Activated CD8-positive, alpha-beta memory T cell treated with anti-CD3 and anti-CD28 coated beads, Interleukin-2, amount 10 ng/mL, durations not matched to agents 7 days and 5 days (primary cell): ENCODE measurements around the gene KLF3. TPM values are rescaled to one million over a fixed set of nuclear protein-coding genes. Genes with fewer than 3 reads are reported as not detected.
"Not testable (repeated sequence)": the region's sequence is repeated elsewhere in the genome, so short reads cannot be mapped to it uniquely, and the experiment has no call there.

Source experiments
- ATAC-seq: fragments of 150-1000 bp; cut with Tn5 transposase; one replicate; pipeline ENCODE4 v1.10.0; 2021; ENCODE audit warnings: moderate library complexity
- CTCF ChIA-PET: fragments of 350-600 bp; sonication (Branson Sonifier 250); formaldehyde crosslinking; loops from one replicate; lab custom pipeline; 2021; ENCODE audit warnings: antibody characterized with exemption; lab: Charles Lee
- DNase-seq: peaks from one replicate; pipeline ENCODE4 v3.0.0-alpha.2; 2020
- H3K27ac Mint-ChIP-seq: one replicate; pipeline ENCODE4 v1.8.0; 2021; ENCODE audit warnings: mild to moderate bottlenecking, mixed read lengths
- H3K27me3 Mint-ChIP-seq: one replicate; pipeline ENCODE4 v1.8.0; 2021; ENCODE audit warnings: mixed read lengths
- H3K36me3 Mint-ChIP-seq: one replicate; pipeline ENCODE4 v1.8.0; 2021; ENCODE audit warnings: mild to moderate bottlenecking, mixed read lengths
- H3K4me1 Mint-ChIP-seq: one replicate; pipeline ENCODE4 v1.8.0; 2021; ENCODE audit warnings: mixed read lengths
- H3K4me3 Mint-ChIP-seq: one replicate; pipeline ENCODE4 v1.8.0; 2021; ENCODE audit warnings: mild to moderate bottlenecking, moderate library complexity, mixed read lengths
- H3K9me3 Mint-ChIP-seq: one replicate; pipeline ENCODE4 v1.8.0; 2022; ENCODE audit warnings: low read depth, mixed read lengths
- total RNA-seq, 2 experiments: library from RNA; stranded (reverse); gene quantifications; one replicate each; pipeline ENCODE4 v1.2.3, GENCODE V29; 2021

The KLF3 gene
- 1 to 10 TPM; 2.6 to 3.5 TPM for total RNA-seq

- CTCF ChIA-PET = interaction anchor here (2.4 to 3.0 kb wide), 2 partner anchors 344 kb away, joined by 10 to 21 read pairs; no protein-coding TSS in a partner anchor
- Mint-ChIP-seq H3K27ac (peak within 1 kb of the TSS; percentile 61), H3K4me1 (peaks cover 34% of the 10 kb centered on the region), H3K27me3 (peaks cover 50% of the 10 kb centered on the region), H3K36me3 (no peaks in the 10 kb centered on the region), H3K9me3 (peaks cover 4% of the 10 kb centered on the region), H3K4me3 (peak within 1 kb of the TSS; percentile 73)
- DNase-seq = peak; percentile 84
- peak; percentile 87 for ATAC-seq
These were observed at the start of gene KLF3 for GRCh38 chr4:38663801-38664705. TSS of gene KLF3 (plus strand) at chr4:38664199. CDS start at chr4:38680626, 16,427 bp downstream.

DNA sequence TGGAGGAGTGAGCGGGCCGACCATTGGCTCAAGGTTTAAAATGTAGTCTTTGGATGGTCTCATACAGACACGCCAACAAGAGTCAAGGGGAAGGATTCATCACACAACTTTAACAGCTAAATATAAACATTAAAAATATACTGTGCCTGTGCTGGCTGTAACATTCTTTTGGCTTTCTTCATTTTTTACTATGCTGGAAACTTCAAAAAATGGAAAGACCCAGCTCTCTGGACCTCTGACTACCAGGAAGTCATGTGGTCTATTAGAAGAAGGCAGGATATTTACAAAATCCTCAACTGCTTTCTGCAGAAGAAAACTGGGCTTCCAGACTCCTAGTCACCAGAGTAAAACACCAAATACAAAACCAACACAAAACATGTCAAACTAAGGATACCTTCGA lies 49.8 kb upstream of the KLF3 start:
- peaks cover 5% of the 10 kb centered on the region for H3K27me3 Mint-ChIP-seq
- no peak for DNase-seq
- CTCF ChIA-PET = no interaction called here
- H3K4me1 Mint-ChIP-seq = peaks cover 17% of the 10 kb centered on the region
- no peaks in the 10 kb centered on the region for H3K9me3 Mint-ChIP-seq
- H3K27ac Mint-ChIP-seq = no peak overlapping the region
- no peaks in the 10 kb centered on the region for H3K36me3 Mint-ChIP-seq
- H3K4me3 Mint-ChIP-seq = no peak overlapping the region
- no peak for ATAC-seq

DNA sequence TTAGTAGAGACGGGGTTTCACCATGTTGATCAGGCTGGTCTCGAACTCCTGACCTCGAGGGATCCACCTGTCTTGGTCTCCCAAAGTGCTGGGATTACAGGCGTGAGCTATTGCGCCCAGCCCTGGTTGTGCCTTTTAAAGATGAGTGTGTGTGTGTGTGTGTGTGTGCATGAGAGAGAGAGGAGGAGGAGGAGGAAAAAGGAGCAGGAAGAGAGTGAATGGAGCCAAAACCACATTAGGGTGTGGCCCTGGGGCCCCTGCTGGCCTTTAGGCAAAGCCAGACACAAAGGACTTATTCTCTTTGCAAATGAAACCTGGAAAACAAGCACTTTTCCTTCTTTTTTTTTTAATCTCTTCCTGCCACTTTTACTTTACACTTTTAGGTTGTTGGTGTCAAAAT lies 48.2 kb upstream of the KLF3 start:
- H3K4me1 Mint-ChIP-seq = peaks cover 24% of the 10 kb centered on the region
- no peaks in the 10 kb centered on the region for H3K36me3 Mint-ChIP-seq
- no peak overlapping the region for H3K4me3 Mint-ChIP-seq
- H3K27ac Mint-ChIP-seq = no peak overlapping the region
- H3K27me3 Mint-ChIP-seq = peaks cover 5% of the 10 kb centered on the region
- CTCF ChIA-PET = no interaction called here
- ATAC-seq (no peak), DNase-seq (no peak)
- H3K9me3 Mint-ChIP-seq = no peaks in the 10 kb centered on the region

DNA sequence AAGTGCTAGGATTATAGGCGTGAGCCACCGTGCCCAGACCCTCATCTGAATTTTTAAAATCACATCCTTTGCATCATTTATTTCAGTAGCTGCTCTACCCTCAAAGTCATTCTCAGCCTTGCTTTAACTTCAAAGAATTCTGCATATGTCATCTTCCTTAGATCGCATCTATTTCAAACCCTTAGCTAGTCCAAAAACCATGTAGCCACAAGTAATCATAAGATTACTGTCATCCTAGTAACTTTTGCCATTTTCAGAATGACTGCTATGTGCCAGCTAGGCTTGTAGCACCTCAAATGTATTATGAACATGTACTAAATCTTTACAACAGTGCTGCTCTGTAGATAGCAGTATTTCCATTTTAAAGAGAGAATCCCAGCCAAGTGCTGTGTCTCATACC lies 45.5 kb upstream of the KLF3 start:
- DNase-seq = no peak
- H3K27me3 Mint-ChIP-seq = peaks cover 5% of the 10 kb centered on the region
- no peaks in the 10 kb centered on the region for H3K36me3 Mint-ChIP-seq
- ATAC-seq = peak; percentile 81
- H3K4me1 Mint-ChIP-seq = peaks cover 30% of the 10 kb centered on the region
- H3K9me3 Mint-ChIP-seq = no peaks in the 10 kb centered on the region
- CTCF ChIA-PET = interaction anchor here (0.7 kb wide), 1 partner anchor 31 kb away, joined by 3 read pairs; no protein-coding TSS in a partner anchor
- no peak overlapping the region for H3K27ac Mint-ChIP-seq
- H3K4me3 Mint-ChIP-seq = no peak overlapping the region

- H3K4me1 Mint-ChIP-seq = peaks cover 30% of the 10 kb centered on the region
- H3K4me3 Mint-ChIP-seq = no peak overlapping the region
- DNase-seq = no peak
- H3K27me3 Mint-ChIP-seq = peaks cover 5% of the 10 kb centered on the region
- no peaks in the 10 kb centered on the region for H3K36me3 Mint-ChIP-seq
- CTCF ChIA-PET = interaction anchor here (0.6 kb wide), 1 partner anchor 746 kb away, joined by 4 read pairs; no protein-coding TSS in a partner anchor
- no peak for ATAC-seq
- H3K9me3 Mint-ChIP-seq = no peaks in the 10 kb centered on the region
- H3K27ac Mint-ChIP-seq = no peak overlapping the region
These were observed 44.7 kb upstream of the KLF3 start for GRCh38 chr4:38619316-38619715.

DNA sequence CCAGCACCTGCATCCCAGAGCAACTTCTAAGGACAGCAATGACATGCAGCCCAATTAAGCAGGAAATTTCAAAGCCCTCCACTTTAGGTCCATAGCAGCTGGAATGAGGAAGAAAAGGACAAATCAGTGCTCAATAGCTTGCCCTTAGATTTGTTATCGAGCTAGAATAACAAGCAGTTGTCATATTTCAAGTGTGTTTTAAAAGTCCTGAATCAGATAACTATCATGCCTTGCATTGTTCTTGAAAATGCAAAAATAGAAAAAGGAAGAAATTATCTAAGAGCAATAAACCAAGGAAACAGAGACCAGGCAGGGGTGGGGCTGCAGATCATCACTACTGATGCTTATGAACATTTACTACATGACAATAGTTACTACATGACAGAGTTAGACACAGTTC lies 43.9 kb upstream of the KLF3 start:
- H3K9me3 Mint-ChIP-seq = no peaks in the 10 kb centered on the region
- no peak overlapping the region for H3K4me3 Mint-ChIP-seq
- H3K27me3 Mint-ChIP-seq = peaks cover 5% of the 10 kb centered on the region
- DNase-seq (no peak), ATAC-seq (no peak)
- CTCF ChIA-PET = no interaction called here
- no peak overlapping the region for H3K27ac Mint-ChIP-seq
- H3K4me1 Mint-ChIP-seq = peaks cover 25% of the 10 kb centered on the region
- H3K36me3 Mint-ChIP-seq = no peaks in the 10 kb centered on the region

GRCh38 chr4:38620527-38621027 lies 43.4 kb upstream of the KLF3 start:
- ATAC-seq (no peak), DNase-seq (no peak)
- Mint-ChIP-seq H3K27me3 (peaks cover 5% of the 10 kb centered on the region), H3K4me3 (no peak overlapping the region), H3K9me3 (no peaks in the 10 kb centered on the region), H3K27ac (no peak overlapping the region), H3K4me1 (peaks cover 25% of the 10 kb centered on the region), H3K36me3 (no peaks in the 10 kb centered on the region)
- CTCF ChIA-PET = no interaction called here

- Mint-ChIP-seq H3K4me3 (no peak overlapping the region), H3K27ac (no peak overlapping the region), H3K36me3 (no peaks in the 10 kb centered on the region), H3K4me1 (peaks cover 24% of the 10 kb centered on the region), H3K27me3 (peaks cover 5% of the 10 kb centered on the region), H3K9me3 (no peaks in the 10 kb centered on the region)
- DNase-seq (no peak), ATAC-seq (no peak)
- CTCF ChIA-PET = no interaction called here
These were observed 42.8 kb upstream of the KLF3 start for GRCh38 chr4:38621028-38621684.

DNA sequence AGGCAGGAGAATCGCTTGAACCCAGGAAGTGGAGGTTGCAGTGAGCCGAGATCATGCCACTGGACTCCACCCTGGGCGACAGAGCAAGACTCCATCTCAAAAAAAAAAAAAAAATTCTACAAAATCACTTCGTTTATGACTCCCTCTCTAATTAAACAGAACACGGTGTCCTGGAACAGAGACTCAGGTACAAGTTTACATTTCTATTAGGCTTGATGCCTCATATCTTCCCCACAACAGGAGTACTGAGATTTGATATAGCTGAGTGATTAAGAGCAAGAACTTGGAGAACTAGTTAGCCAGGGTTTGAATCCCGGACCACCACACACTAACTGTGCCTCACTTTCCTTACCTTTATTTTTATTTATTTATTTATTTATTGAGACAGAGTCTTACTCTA lies 42.2 kb upstream of the KLF3 start:
- Mint-ChIP-seq H3K36me3 (no peaks in the 10 kb centered on the region), H3K4me3 (no peak overlapping the region), H3K27ac (no peak overlapping the region), H3K9me3 (no peaks in the 10 kb centered on the region), H3K27me3 (peaks cover under 1% of the 10 kb centered on the region), H3K4me1 (peaks cover 24% of the 10 kb centered on the region)
- CTCF ChIA-PET = no interaction called here
- no peak for ATAC-seq
- no peak for DNase-seq

- H3K27me3 Mint-ChIP-seq, H3K9me3 Mint-ChIP-seq, H3K36me3 Mint-ChIP-seq, H3K27ac Mint-ChIP-seq, H3K4me3 Mint-ChIP-seq, ATAC-seq, DNase-seq, CTCF ChIA-PET: not testable (repeated sequence)
- peaks cover 24% of the 10 kb centered on the region for H3K4me1 Mint-ChIP-seq
These were observed 41.7 kb upstream of the KLF3 start for GRCh38 chr4:38622340-38622739.

DNA sequence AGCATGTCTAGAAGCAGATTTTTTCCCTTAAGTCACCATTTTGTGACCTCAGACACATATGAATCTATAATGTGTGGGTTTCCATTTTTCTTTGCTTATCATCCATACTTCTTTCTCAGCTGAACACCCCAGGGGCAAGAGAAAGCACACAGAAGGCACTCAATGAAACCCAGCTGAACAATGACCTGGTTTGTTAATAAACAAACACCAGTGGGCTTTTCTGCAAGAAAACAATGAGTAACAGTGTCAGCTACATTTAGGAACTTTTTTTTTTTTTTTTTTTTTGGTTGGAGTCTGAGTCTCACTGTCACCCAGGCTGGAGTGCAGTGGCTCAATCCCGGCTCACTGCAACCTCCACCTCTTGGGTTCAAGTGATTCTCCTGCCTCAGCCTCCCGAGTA lies 40.7 kb upstream of the KLF3 start:
- H3K4me3 Mint-ChIP-seq = no peak overlapping the region
- H3K27ac Mint-ChIP-seq = no peak overlapping the region
- H3K9me3 Mint-ChIP-seq = no peaks in the 10 kb centered on the region
- CTCF ChIA-PET = no interaction called here
- ATAC-seq = no peak
- DNase-seq = no peak
- peaks cover 24% of the 10 kb centered on the region for H3K4me1 Mint-ChIP-seq
- H3K36me3 Mint-ChIP-seq = no peaks in the 10 kb centered on the region
- H3K27me3 Mint-ChIP-seq = no peaks in the 10 kb centered on the region

GRCh38 chr4:38624311-38624710 lies 39.7 kb upstream of the KLF3 start:
- no peak for ATAC-seq
- Mint-ChIP-seq H3K4me3 (no peak overlapping the region), H3K27me3 (no peaks in the 10 kb centered on the region), H3K9me3 (no peaks in the 10 kb centered on the region), H3K27ac (no peak overlapping the region), H3K36me3 (no peaks in the 10 kb centered on the region), H3K4me1 (peaks cover 16% of the 10 kb centered on the region)
- CTCF ChIA-PET = no interaction called here
- DNase-seq = no peak

DNA sequence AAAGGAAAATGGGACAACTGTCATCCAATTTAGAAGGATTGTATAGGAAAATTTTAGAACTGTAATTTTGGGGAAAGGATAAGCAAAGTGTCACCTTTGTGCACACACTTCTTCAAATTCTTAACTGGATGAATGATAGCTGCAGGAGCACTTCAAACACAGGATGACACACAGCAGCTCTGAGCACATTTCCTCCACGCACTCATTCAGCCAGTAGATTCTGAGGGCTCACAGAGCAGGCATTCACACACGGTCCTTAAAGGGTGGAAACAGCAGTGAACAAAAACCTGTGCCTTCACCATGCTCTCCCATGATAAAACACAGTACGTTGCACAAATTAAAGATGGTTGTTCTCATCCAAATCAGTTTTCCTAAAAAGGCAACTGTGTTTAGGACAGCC lies 38.5 kb upstream of the KLF3 start:
- DNase-seq = no peak
- H3K4me3 Mint-ChIP-seq = no peak overlapping the region
- no peak for ATAC-seq

More for the DNA sequence above, 38.5 kb upstream of the KLF3 start:
- CTCF ChIA-PET = no interaction called here
- Mint-ChIP-seq H3K36me3 (no peaks in the 10 kb centered on the region), H3K4me1 (peaks cover 7% of the 10 kb centered on the region), H3K27ac (no peak overlapping the region), H3K27me3 (no peaks in the 10 kb centered on the region), H3K9me3 (no peaks in the 10 kb centered on the region)
